Daoy (cell line): ENCODE data around the gene SCRT2. TPM values are rescaled to one million over a fixed set of nuclear protein-coding genes. Genes with fewer than 3 reads are reported as not detected.
"Not testable (repeated sequence)": the region's sequence is repeated elsewhere in the genome, so short reads cannot be mapped to it uniquely, and the experiment has no call there.

Experiments used
- DNase-seq: peaks from one replicate; pipeline ENCODE4 v3.0.0-alpha.2; 2015; ENCODE audit warnings: low read depth
- total RNA-seq: library from RNA; depleted of rRNA; stranded (reverse); fragments of >200 nt; shearing (Covaris generic); gene quantifications from 2 replicates; pipeline ENCODE4 v1.2.3, GENCODE V29; 2014; rRNA removed

SCRT2 gene
- total RNA-seq: not detected in 2 replicates

DNA sequence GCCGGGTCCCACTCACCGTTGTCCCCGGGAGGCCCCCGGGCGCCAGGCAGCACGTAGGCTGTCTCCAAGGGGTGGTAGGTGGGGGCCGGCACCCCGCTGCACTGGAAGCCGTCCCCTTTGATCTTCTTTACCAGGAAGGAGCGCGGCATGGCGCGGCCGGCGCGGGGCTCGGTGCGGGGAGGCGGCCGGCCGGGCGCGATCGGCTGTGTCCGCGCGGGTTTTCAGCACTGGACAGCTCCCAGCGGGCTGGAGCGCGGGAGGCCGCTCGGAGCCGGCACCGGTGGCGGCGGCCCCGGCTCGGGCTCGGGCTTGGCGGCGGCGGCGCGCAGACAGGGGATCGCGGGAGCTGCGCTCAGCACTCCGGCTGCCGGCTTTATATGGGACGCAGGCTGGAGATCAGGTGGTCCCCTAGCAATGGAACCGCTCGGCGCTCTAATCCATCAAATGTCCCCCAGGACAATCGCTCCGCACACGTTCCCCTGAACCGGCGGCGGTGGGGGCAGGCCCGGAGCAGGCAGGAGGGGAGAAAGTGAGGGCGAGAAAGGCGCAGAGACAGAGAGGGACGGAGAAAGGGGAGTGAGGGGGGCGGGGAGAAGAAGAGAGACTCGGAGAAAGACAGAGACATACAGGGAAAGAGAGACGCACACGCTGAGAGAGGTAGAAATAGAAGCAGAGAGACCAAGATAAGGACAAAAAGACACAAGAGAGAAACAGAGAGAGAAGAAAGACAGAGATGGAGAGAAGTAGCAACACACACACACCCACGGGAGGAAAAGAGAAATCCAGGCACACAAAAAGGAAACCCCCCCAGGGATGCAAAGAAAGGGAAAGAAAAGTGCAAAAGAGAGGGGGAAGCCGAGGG, at the start of gene SCRT2:
TSS of gene SCRT2 (minus strand) at position 350 of the 862 bp plus-strand sequence. CDS start at position 149, 201 bp downstream.
- DNase-seq: peak; percentile 80

DNA sequence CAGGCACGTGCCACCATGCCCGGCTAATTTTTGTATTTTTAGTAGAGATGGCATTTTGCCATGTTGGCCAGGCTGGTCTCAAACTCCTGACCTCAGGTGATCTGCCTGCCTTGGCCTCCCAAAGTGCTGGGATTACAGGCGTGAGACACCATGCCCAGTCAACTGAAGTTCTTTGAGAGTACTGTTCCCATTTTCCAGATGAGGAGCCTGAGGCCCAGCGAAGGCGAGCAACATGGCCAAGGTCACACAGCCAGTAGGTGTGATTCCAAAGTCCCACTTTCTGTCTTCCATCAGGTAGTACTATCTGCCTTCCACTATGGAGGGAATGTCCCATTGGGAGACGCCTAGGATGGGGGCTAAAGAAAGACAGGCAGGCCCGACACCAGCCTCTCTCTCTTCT, 49.2 kb upstream of the SCRT2 start:
- not testable (repeated sequence) for DNase-seq

DNA sequence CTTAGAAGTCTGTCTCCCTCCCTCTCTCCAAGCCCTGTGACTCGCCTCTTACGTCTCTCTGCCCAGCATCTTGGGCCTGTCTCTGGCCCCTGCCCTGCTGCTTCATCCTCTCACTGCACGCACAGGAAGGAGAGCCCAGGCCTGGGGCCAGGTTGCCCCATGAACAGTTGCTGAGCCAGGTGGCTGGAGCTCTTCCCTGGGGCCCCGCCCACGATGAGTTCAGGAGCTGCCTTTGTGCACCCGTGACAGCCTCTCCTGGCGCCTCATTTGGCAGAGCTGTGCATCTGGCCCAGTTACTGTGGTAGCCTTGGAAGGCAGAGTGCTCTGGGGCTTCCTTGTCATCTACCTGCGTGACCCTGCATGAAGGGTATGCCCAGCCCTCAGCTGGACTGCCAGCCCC, 48.2 kb upstream of the SCRT2 start:
- DNase-seq: no peak

DNA sequence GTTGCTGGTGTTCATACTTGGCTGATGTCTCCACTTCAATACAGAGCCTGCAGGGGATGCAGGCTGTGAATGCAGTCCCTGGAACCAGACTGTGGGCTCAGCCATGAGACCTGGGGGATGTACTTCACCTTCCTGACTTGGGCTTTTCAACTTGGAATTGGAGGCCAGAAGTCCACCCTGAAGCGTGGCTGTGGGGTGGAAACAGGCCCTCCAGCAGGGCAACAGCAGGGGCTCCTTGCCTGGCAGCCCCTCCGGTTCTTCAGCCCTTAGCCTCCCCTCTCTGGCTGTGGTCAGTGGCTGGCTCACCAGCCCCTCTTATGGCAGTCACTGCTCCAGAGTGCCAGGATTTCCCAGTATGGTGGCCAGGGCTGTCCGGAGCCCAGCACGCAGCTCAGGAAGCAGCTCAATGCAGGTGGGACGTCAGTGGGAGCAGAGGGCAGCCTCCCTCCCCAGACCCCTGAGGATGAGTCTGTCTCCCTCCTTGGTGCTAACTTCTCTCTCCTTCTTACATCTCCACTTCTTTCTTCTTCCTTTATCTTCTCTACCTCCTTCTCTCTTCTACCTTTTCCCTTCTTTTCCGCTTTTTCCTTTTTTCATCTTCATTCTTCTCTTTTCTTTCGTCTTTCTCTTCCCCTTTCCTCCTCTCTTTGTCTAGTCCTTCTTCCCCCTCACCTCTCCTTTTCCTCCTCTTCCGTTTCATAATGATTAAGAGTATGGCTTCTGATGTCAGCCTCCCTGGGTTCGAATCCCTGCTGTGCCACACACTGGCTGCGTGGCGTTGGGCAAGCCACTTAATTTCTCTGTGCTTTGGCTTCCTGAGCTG, 47.4 kb upstream of the SCRT2 start:
- no peak for DNase-seq

DNA sequence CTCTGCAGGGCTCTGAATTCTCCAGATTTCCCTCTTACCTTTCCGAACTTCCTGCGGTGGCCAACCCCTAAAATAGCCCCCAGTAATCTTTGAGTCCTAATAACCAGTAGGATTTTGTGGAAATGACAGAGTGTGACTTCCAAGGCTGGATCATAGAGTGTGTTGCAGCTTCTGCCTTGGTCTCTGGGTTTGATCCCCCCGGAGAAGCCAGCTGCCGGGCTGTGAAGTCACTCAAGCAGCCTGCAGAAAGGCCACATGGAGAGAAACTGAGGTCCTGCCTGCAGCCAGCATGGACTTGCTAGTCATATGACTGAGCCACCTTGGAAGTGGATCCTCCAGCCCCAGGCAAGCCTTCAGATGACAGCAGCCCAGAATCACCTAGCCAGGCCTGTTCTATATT, 46.3 kb upstream of the SCRT2 start:
- DNase-seq: no peak

DNA sequence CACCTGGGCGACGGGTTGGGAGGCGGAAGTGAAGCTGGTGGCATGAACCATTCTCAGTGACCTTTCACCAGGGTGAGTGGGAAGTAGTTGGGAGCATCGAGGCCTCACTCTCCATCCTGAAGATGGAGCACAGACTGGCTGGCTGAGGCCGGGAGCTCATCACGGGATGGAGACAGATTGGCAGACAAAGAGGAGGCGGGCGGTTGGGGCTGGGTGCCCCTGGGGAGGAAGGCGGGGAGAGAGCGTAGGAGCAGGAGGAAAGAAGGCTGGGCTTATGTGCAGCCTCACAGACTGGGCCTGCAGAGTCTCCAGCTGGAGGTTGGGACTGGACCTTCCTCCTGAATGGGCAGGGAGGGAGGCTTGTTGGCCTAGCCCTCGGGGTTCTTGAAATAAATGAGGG, 44.2 kb upstream of the SCRT2 start:
- DNase-seq: no peak

DNA sequence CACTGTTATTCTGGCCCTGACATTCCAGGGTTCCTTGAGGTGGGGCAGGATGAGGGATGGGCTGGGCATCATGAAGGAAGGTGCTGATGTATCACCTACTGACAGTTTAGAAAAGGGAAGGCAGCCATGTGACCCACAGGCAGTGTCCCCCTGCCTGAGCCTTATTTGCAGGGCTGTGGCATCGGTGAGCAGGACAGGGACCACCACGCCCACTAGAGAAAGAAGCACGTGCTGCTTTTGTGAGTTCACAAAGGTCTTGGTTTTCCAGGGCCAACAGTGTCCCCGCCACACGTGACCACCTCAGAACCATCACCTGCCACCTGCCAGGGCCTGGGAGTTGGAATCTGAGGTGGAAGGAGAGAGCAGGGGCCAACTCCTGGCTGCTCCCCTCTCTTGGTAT, 43.5 kb upstream of the SCRT2 start:
- no peak for DNase-seq

DNA sequence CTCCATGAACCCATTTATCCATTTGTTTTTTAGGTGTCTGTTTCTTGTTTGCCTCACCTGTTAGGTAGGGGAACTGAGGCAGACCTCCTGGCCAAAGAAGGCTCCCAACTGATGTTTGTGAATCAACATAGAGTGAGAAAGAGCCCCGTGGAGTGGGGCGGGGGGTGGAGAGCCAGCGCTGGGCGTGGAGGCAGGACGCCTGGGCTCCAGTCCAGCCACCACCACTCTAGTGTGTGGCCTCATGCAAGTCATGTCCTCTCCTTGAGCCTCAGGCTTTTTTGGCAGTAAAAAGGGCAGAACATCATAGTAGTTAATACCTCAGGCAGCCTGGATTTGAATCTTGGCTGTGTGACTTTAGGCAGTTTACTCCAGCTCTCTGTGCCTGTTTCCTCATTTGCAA, 42.2 kb upstream of the SCRT2 start:
- no peak for DNase-seq

DNA sequence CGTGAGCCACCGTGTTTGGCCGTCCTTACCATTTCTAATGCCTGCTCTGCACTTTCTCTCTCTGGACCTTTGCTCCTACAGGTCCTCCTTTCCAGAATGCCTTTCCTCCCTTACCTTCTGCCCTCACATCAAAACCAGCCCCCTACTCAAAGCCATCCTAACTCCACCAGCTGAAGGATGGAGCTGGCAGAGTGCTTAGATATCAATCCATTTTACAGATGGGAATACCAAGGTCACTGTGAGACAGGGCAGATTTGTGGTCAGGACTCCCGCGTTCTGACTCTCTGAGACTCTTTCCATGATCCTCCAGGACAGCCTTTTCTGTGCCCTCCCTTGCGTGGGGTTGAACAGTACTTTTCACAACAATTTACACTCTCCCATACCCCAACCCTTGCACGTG, 41.7 kb upstream of the SCRT2 start:
- no peak for DNase-seq

DNA sequence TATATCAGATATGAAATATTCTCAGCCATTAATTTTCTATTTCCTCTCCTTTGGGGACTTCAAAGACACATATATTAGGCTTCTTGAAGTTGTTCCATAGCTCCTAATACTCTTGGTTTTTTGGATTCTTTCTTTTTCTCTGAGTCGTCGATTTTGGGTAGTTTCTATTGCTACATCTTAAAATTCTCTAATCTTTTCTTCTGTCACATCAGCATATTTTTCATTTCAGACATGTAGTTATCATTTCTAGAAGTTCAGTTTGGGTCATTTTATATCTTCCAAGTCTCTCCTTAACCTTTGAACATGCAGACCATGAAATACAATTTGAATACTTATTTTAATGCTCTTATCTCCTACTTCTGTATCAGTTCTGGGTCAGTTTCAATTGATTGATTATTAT, 38.9 kb upstream of the SCRT2 start:
- no peak for DNase-seq

DNA sequence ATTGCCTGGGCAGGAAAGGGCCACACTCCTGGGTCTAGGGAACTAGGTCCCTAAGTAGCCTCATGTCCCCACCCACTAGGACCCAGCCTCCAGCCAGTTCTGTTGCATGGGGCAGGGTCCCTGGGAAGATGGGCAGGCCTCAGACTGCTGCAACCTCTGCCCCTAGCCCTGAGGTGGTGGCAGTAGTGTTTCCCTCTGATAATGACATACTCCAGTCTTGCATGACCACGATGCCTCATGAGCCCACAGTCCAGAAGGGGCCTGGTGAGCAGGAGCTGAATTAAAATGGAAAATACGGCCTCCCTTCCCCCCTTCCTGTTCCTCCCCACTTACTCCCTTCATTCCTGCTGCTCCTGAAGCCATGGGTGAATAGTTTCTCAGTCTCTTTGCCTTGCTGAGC, 36.0 kb upstream of the SCRT2 start:
- DNase-seq: no peak

DNA sequence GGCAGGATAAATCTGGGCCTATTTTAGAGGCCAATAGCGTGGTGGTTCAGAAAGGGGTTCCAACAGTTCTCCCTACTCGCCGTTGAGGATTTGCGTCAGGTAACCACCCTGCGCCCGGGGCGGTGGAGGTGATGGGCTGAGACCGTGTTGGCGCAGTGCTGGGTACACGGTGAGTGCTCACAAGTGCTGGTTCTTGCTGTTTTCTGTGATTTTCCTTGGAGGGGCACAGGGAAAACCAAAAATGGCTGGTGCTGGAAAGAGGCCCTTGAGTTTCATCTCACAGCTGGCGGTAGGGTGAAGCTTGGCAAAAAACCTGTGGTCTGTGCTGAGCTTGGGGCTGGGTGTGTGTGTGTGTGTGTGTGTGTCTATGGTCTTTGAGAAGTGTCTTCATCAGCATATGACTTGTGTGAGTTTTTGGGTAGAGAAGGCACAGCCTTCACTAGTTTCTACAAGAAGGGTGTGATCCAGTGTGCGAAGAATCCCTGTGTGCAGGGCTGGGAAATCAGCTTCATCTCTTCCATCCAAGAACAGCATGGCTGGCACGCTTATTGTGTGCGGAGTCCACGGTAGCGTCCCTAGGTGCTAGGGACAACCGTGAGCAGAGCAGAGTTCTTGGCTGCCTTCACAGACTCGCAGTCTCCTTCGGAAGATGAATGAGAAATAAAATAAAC, 35.3 kb upstream of the SCRT2 start:
- DNase-seq: no peak

DNA sequence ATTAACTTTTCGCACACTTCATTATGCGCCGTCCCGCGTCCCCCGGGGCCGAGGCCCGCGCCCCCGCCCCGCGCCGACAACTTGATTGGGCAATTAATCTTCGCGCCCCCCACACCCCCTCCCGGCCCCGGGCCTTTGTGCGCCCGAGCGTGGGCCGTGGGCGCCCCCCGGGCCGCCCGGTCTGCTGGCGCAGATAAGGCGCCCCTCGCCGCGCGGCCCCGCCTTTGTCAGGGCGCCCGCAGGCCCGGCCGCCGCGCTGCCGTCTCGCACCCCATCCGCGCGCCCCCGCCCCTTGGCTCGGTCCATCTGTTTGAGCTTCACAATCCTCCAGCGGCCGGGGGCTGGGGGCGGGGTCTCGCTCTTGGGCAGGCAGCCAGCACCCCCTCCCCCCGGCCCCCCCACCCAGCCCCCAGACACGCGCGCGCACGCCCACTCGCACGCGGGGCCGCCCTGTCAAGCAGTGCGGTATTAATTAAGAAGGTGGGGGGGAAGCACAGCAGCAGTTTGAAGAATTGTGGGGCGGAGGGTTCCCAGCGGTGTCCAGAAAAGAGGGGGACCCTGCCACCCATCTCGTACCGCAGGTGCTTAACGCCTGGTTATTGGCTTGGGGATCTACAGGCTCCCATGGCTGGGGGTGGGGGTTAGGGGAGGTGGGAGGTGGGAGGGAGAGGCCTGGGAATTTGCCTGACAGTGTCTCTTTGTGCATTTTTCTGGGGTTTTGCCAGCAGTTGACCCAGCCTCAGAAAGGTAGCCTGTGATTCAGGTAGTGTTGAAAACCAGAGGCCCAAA, 34.6 kb upstream of the SCRT2 start:
- DNase-seq: no peak

DNA sequence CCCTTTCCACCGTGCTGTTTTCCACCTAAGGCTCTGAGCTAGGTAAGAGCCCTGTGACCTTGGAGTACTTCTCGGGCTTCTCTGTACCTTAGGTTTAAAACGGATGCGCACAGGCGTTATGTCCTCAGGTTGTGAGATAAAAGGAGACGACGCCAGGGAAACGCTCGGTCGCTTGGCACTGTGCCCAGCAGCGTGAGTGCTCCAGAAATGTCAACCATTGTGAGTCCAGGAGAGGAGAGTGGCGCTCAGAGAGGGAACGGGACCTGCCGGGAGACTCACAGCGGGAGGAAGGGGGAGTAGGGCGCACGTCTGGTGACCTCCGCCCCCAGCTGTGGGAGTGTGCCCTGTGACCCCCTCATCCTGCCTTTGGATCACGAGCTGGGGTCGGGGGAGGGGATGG, 33.8 kb upstream of the SCRT2 start:
- peak; percentile 25 for DNase-seq

DNA sequence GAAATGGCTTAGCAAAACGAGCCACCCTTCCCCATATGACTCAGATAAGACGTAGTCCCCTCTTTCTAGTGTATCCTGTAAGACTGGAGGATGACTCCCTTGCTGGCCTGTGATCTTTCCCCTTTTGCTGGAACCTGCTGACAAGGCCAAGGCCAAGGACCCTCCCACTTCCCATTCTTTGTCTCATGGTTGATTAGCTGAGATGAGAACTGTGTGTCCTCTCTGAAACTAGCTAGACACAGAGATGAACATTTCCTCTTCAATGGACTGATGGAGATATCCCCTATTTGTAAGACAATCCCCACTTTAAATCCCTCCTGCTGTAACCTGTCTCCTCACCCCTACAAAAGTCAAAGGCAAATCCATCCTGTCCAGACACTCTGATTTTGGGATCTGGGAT, 33.4 kb upstream of the SCRT2 start:
- DNase-seq: no peak

DNA sequence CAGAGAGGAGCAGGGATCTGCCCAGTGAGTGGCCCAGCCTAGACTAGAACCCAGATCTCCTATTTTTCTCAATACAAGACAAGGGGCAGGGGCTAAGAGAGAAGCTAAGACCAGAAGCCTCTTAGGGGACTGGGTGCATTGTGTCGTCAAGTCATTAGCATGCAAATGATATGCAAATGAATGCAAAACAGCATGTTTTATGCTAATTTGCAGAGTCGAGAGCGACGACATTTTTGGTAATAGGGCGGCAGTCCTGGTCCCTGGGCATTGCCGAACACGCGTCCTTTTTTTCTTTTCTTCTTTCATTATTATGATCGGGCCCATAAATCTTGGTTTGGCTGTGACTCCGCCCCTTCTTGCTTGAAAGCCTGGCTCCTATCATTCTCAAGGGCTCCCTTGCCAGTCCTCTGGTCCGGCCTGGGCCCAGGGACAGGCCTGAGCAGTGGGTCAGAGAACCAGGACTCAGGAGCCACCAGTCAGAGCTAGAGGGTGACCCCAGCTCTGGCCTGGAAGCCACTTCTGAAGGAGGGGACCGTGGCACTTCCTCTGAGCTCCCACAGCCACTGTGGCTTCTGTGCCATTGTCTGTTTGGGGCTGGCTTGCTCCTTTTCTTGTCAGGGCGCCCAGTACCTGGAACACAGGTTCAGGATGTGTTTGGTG, 32.0 kb upstream of the SCRT2 start:
- DNase-seq: no peak

DNA sequence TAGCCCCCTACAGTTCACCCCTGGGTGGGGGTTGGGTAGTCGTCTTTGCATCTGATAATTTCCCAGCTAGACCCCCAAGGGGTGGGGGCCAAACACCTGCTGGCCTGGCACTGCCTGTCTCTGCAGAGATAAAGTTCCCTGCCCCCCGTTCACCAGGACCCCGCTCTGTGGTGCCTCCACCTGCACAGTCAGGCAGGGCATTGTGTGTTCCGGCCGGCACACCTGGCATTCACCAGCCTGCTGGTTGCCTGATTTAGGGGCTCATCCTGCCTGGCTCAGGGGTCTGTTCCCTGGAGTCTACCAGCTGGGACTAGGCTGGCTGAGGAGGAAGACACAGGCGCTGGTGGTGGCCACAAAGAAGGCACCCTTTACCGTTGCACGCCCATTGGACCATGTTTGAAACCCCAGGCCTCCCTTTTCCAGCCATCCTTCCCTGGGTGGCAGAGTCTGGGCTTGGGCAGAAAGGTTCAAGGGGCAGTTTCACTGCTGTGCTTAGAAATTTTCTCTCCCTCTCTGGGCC, 30.8 kb upstream of the SCRT2 start:
- DNase-seq: no peak

DNA sequence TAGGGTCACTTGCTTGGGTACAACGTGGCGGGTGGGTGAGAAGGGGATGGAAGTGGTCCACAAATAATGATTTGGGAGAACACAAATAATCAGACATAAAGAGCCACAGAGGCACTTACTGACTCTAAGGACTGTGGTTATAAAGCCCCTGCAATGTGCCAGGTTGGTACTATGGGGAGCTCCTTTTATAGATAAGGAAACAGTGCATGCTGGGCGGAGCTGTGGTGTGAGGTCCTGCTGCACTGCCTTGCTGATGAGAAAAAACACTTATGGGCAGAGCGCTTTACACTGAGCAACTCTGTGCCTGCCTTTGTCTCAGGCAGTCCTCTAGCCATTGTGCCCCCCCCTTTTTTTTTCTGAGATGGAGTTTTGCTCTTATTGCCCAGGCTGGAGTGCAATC, 29.1 kb upstream of the SCRT2 start:
- no peak for DNase-seq

DNA sequence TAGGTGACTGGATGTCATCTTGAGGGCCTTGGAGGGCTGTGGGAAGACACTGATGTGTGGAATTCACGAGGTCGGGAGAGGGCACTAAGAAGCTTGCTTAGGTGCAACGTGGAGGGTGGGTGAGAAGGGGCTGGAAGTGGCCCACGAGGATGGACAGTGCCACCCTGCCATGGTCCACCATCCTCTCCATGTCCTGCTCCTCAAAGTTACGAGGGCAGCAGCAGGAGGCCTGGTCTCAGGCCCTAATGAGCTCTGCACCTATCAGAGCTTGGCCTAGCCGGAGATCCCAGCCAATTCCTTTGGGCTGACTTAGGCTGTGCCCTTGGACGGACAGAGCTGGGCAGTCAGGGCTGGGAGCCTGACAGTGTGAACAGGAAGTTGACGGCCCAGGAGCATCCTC, 27.8 kb upstream of the SCRT2 start:
- no peak for DNase-seq

DNA sequence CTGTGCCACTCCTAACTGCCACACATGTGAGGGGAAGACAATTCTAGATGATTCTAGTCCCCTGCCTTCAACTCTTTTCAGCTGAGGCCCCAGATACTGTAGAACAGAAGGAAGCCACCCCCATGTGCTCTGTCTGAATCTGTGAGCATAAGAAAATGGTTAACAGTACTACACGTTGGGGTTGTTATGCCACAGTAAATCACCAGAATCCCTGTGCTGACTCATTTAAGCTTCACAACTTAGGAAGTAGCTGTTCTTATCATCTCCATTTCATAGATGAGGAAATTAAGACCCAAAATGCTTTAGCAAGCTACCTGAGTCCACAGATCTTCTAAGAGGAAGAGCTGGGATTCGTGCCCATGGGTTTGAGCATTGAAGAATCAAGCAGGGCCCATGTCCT, 27.4 kb upstream of the SCRT2 start:
- no peak for DNase-seq
